GM12864 (cell line): ENCODE measurements around the gene TMUB2.
"Not testable (repeated sequence)": the region's sequence is repeated elsewhere in the genome, so short reads cannot be mapped to it uniquely, and the experiment has no call there.

Source experiments
- DNase-seq: peaks from one replicate; pipeline ENCODE4 v3.0.0-alpha.2; 2011; ENCODE audit warnings: low read depth
- H3K4me3 ChIP-seq: 2 replicates; pipeline ENCODE4 v1.5.1; 2011; ENCODE audit warnings: mild to moderate bottlenecking, low read depth, low read length, control low read depth
- TF ChIP-seq, protein P1 (sequence below): IDR thresholded peaks from 2 replicates; pipeline ENCODE4 v1.5.1; 2011; ENCODE audit warnings: low read depth, mild to moderate bottlenecking, moderate library complexity, low read length, control low read depth, inconsistent platforms; ENCODE audit errors: missing control alignments

The TMUB2 gene

DNA sequence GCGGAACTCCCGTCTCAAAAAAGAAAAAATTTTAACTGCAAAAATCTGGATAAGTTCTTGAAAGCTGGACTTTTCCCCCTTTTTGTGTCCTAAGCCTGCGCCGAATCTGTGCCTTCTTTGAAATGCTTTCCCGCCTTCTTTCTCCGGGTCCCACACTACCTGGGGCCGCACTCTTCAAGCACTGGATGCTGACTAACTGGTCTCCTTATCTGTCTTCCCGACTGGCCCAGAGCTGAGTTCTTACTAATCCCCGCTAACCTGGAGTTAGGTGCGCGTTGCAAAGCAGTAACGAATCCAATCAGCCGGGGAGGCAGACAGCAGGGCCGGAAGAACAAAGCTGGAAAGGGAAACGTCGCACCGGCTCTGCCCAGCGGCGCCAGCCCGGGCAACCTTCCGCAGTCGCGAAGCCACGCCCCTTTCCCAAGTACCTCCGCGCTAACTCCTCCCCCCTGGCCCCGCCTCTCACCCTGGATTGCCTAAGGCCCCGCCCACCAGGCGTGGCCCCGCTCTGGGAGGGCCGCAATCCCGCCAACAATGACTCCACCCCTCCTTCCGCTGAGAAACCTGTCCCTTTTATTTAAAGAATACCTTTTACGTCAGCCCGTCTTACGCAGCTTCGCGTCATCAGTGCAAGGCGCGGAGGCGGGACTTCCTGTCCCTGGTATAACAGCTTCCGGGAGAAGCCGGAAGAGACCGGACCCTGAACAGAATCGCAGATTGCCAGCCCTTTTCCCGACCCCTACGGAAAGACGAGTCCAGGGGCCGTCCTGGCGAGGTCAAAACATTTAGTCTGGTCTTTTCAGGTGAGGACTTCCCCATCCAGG is at the start of gene TMUB2:
TSS of gene TMUB2 (plus strand) at position 666 of the 824 bp plus-strand sequence. CDS start 737 bp downstream, outside the sequence.
- peak; percentile 98 for DNase-seq
- H3K4me3 ChIP-seq = peak within 1 kb of the TSS; percentile 95
- TF ChIP-seq, protein P1, sequence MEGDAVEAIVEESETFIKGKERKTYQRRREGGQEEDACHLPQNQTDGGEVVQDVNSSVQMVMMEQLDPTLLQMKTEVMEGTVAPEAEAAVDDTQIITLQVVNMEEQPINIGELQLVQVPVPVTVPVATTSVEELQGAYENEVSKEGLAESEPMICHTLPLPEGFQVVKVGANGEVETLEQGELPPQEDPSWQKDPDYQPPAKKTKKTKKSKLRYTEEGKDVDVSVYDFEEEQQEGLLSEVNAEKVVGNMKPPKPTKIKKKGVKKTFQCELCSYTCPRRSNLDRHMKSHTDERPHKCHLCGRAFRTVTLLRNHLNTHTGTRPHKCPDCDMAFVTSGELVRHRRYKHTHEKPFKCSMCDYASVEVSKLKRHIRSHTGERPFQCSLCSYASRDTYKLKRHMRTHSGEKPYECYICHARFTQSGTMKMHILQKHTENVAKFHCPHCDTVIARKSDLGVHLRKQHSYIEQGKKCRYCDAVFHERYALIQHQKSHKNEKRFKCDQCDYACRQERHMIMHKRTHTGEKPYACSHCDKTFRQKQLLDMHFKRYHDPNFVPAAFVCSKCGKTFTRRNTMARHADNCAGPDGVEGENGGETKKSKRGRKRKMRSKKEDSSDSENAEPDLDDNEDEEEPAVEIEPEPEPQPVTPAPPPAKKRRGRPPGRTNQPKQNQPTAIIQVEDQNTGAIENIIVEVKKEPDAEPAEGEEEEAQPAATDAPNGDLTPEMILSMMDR = no peak

DNA sequence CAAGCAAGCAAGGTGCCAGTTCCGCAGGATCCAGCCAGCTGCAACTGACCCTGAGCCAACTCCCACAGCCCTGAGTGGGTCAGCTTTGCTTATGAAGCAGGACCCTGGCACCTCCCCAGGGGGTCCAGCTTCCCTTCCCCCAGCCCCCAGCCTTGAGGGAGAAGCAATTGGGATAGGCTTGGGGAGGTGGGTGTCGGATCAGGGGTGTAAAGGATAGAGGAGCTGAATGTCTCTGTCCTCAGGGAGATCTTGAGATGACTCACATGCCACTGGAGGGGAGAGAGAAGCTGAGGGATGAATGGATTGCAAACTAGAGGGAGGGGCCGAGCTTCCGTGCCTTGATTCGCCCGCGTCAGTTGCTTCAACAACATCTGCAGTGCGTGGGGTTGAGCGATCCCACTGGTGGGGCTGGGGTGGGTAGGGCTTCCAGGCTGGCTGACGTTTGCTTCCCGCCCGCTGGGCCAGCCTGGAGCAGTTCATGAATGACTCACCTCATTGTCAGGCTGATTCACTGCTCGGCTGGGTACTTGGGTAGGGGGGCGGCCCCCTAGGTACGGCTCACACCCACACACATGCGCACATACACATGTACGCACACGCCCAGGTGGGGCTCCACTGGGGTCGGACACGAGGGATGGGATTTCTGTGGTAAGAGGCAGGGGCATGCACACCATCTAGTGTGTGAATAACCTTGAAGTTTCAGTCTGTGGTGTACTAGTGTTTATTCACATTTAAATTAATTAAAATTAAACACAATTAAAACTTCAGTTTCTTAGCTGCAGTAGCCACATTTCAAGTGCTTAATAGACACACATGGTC is 48.7 kb upstream of the TMUB2 start:
- no peak overlapping the region for H3K4me3 ChIP-seq
- no peak for DNase-seq
- TF ChIP-seq, protein P1 = no peak

DNA sequence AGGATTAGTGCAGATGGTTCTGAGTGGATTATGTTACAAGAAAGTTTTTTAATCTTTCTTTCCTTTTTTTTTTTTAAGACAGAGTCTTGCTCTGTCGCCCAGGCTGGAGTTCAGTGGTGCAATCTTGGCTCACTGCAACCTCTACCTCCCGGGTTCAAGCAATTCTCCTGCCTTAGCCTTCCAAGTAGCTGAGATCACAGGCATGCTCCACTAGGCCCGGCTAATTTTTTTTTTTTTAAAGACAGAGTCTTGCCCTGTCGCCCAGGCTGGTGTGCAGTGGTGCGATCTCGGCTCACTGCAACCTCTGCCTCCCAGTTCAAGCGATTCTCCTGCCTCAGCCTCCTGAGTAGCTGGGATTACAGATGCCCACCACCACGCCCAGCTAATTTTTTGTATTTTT is 42.9 kb upstream of the TMUB2 start:
- not testable (repeated sequence) for H3K4me3 ChIP-seq, DNase-seq

DNA sequence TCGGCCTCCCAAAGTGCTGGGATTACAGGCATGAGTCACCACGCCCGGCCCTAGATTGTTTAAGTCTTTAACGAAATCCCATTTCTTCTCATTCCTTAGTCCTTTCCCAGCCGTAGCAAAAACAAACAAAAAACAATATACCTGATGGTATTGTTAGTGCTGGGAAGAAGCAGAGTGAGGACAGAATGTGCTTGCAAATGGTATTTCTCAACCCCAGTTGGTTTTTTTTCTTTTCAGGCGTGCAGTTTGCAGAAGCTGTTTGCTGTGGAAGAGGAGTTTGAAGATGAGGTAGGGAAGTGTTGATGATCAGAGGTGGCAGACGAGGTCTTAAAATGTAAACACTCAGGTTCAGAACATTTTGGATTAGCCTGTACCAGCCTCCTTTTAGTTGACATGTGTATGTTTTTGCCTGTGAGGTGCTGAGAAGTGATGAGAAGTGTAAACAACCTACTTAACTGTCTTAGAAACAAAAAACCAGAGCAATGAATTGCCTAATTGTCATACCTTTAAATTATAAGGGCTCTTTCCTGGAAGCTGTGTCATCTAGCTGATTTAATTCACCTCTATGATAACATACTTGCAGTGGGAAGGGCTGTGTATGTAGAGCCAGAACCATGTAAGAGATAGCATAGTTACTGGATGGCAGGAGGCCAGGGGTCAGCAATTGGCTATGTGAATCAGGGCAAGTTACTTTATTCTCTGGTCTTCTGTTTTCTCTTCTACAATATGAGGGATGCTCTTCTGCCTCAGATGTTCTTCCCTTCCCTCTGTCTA is 41.6 kb upstream of the TMUB2 start:
- no peak overlapping the region for H3K4me3 ChIP-seq
- TF ChIP-seq, protein P1 = no peak
- no peak for DNase-seq

DNA sequence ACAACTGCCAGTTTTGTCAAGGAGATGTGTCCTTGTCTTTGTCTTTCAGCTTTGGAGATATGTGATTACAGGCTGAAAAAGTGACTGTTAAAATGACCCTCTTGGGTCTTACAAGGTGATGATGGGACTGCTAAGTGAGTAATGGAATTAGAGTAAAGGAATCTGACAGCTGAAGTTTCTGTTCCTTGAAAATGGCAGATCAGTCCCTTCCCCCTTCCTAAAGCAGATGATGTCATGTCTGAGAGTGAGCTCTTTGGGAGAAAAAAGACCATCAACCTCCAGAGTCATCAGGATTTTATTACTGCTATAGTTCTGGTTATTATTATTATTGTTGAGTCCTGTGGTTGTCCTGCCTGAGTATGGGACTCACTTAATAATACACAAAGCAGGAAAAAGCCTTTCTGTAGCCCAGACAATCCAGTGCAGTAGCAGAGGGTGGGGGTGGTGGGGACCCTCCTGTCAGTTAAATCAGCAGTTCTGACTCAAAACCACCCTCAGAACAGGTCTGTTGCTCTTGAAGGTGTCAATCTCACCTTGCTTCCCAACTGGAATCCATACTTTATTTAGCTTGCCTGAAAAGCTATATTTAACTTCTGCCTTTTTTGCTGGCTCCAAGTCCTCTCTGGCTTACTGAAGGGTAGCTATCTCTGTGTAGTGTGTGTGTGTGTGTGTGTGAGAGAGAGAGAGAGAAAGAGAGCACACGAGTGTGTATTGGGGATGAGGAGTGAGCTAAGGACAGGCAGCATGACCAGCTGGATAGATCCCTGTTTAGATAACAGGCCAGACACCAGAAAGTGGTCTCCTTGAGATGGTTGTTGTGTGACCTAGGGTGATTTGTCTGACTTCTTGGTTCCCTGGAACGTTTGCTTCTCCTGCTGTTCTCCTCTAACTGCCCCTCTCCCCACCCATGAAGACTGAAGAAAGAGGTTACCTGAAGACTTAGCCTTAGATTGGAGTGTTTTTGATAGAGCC is 40.1 kb upstream of the TMUB2 start:
- no peak for DNase-seq
- no peak overlapping the region for H3K4me3 ChIP-seq
- TF ChIP-seq, protein P1 = no peak

DNA sequence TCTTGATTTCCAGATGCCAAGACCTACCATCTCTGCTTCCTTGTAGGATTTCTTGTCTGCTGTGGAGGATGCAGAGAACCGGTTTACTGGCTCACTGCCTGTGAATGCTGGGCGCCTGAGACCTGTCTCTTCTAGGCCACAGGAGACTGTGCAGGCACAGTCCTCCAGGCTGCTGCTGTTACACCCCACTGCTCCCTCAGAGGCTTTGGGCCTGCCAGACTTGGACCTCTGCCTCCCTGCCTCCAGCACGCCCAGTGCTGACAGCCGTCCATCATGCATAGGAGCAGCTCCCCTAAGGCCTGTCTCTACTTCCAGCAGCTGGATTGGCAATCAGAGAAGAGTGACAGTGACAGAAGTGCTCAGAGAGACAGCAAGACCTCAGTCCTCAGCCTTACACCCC is 39.0 kb upstream of the TMUB2 start:
- TF ChIP-seq, protein P1 = no peak
- H3K4me3 ChIP-seq = no peak overlapping the region
- DNase-seq = no peak

DNA sequence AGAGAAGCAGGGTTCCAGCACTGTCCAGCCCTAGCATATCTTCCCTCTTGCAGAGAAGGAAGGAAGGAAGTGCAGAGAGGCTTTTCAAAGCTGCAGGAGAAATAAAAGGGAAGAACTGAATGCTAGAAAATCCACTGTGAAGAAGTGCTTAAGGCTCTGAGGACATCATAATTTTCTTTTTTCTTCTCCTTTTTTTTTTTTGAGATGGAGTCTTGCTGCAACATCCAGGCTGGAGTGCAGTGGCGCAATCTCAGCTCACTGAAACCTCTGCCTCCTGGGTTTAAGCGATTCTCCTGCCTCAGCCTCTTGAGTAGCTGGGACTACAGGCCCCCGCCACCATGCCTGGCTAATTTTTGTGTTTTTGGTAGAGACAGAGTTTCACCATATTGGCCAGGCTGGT is 37.7 kb upstream of the TMUB2 start:
- not testable (repeated sequence) for H3K4me3 ChIP-seq, DNase-seq
